GM18951 (cell line): Measurements from ENCODE around the gene DHX32.

Experiments
- POLR2A ChIP-seq: IDR thresholded peaks from 4 replicates; pipeline ENCODE4 v1.6.1; 2011; ENCODE audit warnings: mild to moderate bottlenecking; ENCODE audit not compliant: insufficient read length, insufficient read depth; ENCODE audit errors: extremely low read depth
- in situ Hi-C: fragments of 300-500 bp; cut with MboI; formaldehyde crosslinking; loops from one replicate; pipeline ENCODE4 v1.12.0; 2022; ENCODE audit warnings: low sequenced_read_pairs, mixed read lengths, inconsistent platforms; ENCODE audit not compliant: unreplicated experiment

Gene DHX32

DNA sequence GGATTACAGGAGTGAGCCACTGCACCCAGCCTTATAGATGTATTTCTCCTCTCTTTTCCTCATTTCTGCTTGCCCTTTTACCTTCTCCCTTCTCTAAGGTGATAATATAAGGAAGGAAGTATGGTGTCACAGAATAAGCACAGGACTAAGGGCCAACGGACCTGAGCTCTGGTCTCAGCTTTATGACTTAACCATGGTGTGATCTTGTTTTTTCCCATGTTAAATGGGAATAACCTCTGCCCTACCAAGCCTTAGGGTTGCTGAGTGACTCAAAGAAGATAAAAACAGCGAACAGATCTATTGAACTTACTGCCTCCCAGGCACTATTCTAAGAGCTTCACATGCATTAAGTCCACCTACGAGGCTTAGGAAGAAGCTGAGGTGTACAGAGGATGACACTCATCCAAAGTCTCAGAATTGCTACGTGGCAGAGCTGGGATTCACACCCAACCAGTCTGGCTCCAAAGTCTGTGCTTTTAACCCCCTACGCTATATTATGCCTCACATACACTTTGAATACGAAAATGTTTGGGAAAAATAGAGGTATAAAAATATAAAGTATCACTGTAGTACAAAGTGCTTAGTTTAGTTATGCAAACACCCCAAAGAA, 63.6 kb downstream of the DHX32 start:
- TF ChIP-seq POLR2A, result no peak
- in situ Hi-C loops, result no loop called here

DNA sequence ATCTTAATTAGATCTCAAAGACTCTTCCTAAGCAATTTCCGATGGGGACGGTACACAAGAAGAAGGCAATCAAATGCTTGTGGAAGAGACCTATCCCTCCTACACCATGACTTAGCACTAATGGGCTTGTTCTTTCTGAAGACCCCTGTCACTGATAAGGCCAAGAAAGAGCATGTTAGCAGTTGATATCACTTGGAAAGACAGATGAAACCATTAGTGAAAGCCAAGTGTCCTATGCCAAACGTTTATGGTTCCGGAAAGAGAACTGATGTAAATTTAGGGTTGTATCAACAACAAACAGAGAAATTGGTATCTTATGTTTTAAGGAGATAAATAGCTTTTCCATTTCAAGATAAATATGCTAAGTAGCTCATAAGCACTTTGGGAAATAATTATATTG, 64.5 kb downstream of the DHX32 start:
- TF ChIP-seq POLR2A, result no peak
- in situ Hi-C loops, result no loop called here

DNA sequence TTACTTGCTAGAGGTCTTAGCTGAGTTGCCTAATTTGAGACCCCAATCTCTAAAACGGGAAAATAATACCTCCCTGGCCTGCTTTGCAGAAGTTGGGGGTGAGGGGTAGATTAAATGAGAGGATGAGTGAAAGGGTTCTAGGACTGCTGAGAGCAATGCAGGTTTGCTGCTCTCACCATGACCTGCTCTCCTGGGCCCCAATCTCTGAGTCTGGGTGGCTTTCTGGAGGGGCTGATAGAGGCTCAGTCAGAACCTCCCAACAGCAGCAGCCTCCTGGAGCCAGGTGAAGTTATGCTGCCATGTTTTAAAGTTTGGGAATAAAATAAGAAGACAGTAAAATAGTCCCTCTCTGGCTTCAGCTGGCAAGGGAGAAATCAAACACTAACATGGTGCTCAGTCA, 65.3 kb downstream of the DHX32 start:
- TF ChIP-seq POLR2A, result no peak
- in situ Hi-C loops, result no loop called here

DNA sequence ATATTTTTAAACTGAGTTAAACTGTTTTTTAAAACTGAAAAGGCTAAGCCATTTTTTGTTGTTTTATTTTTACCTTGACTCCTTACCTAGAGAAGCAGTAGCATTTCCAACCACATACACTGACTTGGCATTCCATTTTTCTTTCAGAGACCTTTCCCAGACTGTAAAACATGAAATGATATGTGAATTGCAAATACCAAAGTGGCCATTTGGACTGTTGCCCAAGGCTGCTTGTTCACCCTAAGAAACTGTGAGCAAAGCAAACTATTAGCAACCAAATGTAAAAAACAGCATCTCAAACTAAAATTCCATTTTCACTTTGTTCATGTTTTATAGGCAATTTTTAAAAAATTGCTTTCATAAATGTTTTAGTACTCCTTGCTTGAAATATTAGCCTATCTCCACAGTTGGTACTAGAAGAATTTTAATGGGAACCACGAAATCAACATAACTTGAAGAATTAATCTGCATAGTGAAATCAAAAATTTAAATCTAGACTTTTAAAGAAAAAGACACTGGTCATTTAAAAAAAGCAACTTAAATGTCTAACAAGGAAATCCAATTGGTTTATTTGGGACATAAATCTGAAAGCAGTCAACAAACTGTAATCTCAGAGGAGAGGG, 68.9 kb downstream of the DHX32 start:
- in situ Hi-C loops, result no loop called here
- no peak for TF ChIP-seq POLR2A

DNA sequence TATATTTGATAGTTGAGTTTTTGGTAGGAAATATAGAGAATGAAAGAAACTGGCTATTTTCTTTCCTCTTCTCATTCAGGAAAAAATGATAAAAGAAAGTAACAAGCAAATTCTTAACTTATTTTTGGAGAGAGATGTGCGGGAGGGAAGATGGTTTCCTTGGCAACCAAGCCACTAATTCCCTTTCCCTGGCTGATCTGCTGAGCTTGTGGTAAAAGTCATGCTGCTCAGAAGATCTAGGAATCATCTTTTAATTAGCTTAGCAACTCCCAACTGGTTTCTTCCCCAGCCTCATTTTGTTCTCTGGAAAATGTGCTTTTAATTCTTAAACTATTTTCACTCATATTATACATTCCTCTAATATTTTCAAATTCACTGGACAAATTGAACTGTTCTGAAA, 69.8 kb downstream of the DHX32 start:
- in situ Hi-C loops, result no loop called here
- no peak for TF ChIP-seq POLR2A

DNA sequence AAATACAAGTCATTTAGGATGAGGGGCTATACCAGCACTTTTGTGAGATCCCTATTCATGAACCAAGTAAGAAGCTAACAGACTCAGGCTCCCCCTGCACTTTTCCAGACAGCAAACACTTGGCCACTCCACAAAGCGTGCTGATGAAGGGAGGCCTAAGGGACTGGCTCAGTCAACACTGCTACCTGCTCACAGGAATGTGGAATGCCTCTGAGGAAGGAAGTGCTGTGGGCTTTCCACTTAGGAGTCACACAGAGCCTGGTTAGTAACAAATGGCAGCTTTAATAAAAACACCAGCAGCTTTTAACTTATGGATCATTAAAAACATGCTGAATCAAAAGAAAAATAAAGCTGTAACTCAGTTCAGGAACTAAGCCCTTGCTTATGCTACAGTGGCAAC, 73.0 kb downstream of the DHX32 start:
- in situ Hi-C loops, result no loop called here
- no peak for TF ChIP-seq POLR2A

DNA sequence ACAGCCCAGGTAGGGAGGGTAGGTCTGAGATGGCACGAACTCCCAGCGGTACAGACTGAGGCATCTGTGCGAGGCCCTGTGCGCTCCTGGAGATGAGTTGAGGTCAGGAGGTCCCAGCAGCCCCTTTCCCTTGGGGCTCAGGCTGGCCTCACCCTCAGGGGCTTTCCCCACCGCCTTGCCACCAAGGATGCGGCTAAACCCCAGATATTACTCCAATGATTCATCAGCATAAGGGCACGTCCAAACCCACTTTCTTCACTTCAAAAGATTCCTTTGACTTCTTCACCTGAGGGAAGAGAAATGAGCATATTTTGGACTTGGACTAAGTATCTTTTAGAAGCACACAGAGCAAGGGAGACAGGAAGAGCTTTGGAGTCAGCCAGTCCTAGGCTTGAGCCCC, 78.4 kb downstream of the DHX32 start:
- no peak for TF ChIP-seq POLR2A
- in situ Hi-C loops, result no loop called here

DNA sequence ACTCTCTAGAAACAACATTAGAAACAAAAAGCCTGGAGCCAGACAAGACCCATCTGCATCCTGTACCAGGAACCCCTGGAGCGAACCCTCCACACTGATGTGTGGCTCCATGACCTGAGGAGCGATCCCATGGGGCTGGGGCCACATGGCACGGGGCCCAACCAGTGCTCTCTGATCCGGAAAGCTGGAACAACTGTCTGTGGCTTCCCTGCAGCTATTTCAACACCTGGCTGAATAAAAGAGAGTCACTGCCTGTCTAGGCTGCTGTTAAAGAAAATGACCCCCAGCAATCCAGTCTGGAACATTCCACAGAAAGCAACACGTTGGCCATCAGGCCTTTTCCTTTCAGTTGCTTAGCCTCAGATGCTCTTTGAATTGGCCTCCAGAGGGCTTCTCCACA, 79.0 kb downstream of the DHX32 start:
- no peak for TF ChIP-seq POLR2A
- in situ Hi-C loops, result no loop called here

DNA sequence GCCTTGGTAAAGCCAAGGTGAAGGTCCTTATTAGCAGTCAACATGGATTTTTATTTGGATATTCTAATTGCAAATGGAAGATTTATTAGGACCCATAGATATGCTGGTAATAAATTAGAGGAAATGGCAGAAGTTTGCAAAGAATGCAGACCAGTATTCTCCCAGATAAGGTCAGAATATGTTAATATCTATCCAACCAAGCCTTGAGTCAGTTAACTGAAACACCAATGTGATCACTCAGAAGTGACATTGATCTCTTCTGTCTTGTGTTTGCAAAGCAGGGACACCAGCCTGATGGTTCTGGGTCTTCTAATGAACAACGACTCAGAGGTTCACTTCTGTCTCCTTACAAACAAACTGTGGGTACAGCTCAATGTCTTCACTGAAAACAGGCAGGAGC, 79.5 kb downstream of the DHX32 start:
- no peak for TF ChIP-seq POLR2A
- in situ Hi-C loops, result no loop called here

DNA sequence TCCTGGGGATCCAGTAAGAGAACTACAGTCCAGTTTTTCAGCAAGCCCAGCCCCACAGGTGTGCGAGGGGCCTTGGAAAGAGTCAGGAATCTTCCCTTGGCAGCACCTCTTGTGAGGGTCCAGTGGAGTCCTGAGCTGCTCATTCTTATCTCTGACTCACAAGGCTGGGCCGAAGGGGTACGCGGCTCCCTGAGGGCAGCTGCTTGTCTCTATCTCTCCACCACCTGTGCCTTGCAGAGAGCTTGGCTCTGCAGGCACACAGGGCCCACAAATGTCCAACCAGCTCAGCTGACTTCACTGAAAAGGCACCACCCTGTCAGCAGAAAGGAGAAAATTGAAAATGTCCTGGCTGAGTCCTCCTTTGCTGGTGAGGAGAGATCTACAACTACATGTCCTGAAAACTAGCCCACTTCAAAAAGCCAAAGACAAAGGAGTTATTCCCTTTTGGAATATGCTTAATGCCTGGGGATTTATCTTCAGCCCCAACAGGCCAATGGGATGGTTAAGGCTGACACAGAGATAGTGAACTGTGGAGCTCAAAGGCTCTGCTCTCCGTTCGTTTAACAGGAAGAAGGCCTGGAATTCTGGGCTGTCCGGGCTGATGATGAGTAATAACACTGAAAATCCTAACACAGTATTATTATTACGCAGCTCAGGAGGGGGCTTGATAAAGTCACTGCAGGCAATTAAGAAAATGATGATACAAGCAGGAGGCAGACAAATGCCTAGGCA, 81.5 kb downstream of the DHX32 start:
- in situ Hi-C loops, result no loop called here
- TF ChIP-seq POLR2A, result no peak

DNA sequence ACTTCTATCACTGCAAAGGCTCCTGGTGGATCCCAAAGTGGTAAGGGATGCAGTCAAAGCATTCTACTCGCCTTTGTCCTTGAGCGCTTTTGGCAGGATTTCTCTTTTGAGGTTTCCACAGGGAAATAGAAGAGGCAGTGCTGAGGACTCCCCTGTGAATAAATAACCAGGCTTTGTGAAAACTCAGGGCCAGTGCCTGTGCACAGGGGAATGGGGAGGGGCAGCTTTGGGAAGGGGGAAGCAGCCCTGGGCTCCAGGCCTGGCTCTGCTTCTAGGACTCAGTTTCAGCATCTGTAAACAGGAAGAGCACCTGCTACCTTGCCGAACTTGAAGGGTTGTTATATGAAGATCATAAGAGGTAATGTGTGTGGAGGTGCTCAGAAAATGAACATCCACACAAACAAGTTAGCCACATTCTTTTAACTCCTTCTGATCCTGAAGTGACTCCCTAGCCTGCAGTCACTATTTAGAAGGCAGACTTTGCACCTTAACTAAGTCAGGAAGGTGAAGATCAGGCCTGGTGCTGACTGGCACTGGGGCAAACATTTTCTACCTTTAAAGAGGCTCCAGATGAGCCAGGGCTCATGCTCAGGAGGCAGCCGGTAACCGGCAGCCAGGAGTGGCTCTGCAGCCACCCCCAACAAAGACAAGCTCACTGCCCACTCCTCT, 83.0 kb downstream of the DHX32 start:
- TF ChIP-seq POLR2A, result no peak
- in situ Hi-C loops, result no loop called here

DNA sequence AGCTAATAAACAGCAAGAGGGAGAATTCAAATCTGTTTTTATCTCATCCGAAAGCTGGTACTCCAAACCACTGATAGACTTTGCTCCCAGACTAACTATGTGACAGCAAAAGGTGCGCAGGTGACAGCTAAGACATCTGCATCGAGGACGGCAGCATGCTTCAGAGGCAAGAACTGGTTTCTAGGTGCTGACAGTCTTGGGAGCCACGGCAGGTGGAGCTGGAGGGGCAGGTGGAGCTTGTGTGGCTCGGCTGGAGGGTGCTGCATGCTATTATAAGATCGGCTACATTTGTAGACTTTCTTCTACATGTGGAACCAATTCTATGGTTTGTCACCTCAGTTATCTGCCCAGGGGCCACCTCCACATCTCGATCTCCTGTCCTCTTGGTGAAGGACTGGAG, 83.7 kb downstream of the DHX32 start:
- in situ Hi-C loops, result no loop called here

DNA sequence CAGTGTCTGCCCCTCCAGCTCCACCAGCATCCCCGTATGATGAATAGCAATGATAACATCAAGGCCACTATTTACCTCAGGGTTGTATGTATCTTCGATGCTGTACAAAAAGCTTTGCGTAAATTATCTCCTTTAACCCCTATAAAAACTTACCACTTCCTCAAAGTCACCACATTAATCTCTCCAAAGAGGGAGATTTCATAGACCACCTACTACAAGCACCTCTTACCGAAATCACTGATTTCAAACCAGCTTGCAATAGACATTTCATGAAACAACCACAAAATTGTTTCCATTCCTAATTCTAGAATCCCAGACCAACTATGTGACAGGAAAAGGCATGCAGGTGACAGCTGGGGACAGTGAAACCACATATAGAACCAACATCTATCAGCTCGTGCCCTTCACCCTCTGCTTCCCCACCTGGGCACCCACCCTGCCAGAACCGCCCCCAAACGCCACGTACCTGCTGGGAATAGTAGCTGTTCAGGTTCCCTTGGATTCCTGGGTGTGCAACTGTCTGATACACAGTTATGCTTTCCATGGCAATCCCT, 85.4 kb downstream of the DHX32 start:
- no peak for TF ChIP-seq POLR2A
- in situ Hi-C loops, result no loop called here

More for the DNA sequence above, 83.7 kb downstream of the DHX32 start:
- no peak for TF ChIP-seq POLR2A
